NCI-H187 (cell line): Measurements from ENCODE around the gene ZDHHC14.
"Not testable (repeated sequence)": the region's sequence is repeated elsewhere in the genome, so short reads cannot be mapped to it uniquely, and the experiment has no call there.

Source experiments
- DNase-seq, 2 experiments: peaks; one replicate each; lab custom pipeline; 2025; lab: John Stamatoyannopoulos, UW

ZDHHC14 gene

GRCh38 chr6:157407646-157408045 lies 26.7 kb downstream of the ZDHHC14 start:
- no peak for DNase-seq

- DNase-seq = not testable (repeated sequence)
Observed at GRCh38 chr6:157408427-157408826, 27.4 kb downstream of the ZDHHC14 start.

- no peak for DNase-seq
Observed at GRCh38 chr6:157410045-157410444, 29.1 kb downstream of the ZDHHC14 start.

- no peak for DNase-seq
Observed at GRCh38 chr6:157411368-157411767, 30.4 kb downstream of the ZDHHC14 start.

GRCh38 chr6:157412791-157413190 lies 31.8 kb downstream of the ZDHHC14 start:
- no peak for DNase-seq

GRCh38 chr6:157420497-157420896 lies 39.5 kb downstream of the ZDHHC14 start:
- DNase-seq = no peak

GRCh38 chr6:157424491-157425020 lies 43.6 kb downstream of the ZDHHC14 start:
- no peak for DNase-seq

- no peak for DNase-seq
Observed at GRCh38 chr6:157427969-157428368, 47.0 kb downstream of the ZDHHC14 start.

GRCh38 chr6:157428427-157429202 lies 47.6 kb downstream of the ZDHHC14 start:
- no peak for DNase-seq

- no peak for DNase-seq
Observed at GRCh38 chr6:157429248-157429647, 48.3 kb downstream of the ZDHHC14 start.

GRCh38 chr6:157430834-157431233 lies 49.8 kb downstream of the ZDHHC14 start:
- DNase-seq = no peak

- DNase-seq = no peak
Observed at GRCh38 chr6:157432231-157432891, 51.4 kb downstream of the ZDHHC14 start.

- no peak for DNase-seq
Observed at GRCh38 chr6:157432892-157433265, 51.9 kb downstream of the ZDHHC14 start.

GRCh38 chr6:157433678-157434081 lies 52.7 kb downstream of the ZDHHC14 start:
- DNase-seq = no peak

GRCh38 chr6:157434349-157435033 lies 53.5 kb downstream of the ZDHHC14 start:
- no peak for DNase-seq

GRCh38 chr6:157436219-157436943 lies 55.4 kb downstream of the ZDHHC14 start:
- no peak for DNase-seq

- DNase-seq = no peak
Observed at GRCh38 chr6:157436944-157437336, 56.0 kb downstream of the ZDHHC14 start.

- DNase-seq = no peak
Observed at GRCh38 chr6:157438611-157439111, 57.7 kb downstream of the ZDHHC14 start.

GRCh38 chr6:157440171-157440570 lies 59.2 kb downstream of the ZDHHC14 start:
- DNase-seq = no peak

GRCh38 chr6:157442291-157442690 lies 61.3 kb downstream of the ZDHHC14 start:
- no peak for DNase-seq

GRCh38 chr6:157443066-157443800 lies 62.2 kb downstream of the ZDHHC14 start:
- DNase-seq = no peak
